ENCODE results near the gene PCSK4. TPM values are rescaled to one million over a fixed set of nuclear protein-coding genes. Genes with fewer than 3 reads are reported as not detected.
A peak's percentile ranks its signal among the peaks of the same experiment; 100 is the strongest.

Gene PCSK4
- total RNA-seq, 1 donor from 2014 or later: 12.4 TPM

- Mint-ChIP-seq H3K27me3 (peaks cover 21% of the 10 kb centered on the region), H3K36me3 (peaks cover 4% of the 10 kb centered on the region), H3K4me3 (no peak overlapping the region), H3K9me3 (no peaks in the 10 kb centered on the region), H3K27ac (no peak overlapping the region), H3K4me1 (ENCODE audit: unreplicated experiment) (peaks cover 6% of the 10 kb centered on the region)
- DNase-seq (ENCODE audit: extremely low spot score, unreplicated experiment): no peak
- TF ChIP-seq CTCF (conservative IDR thresholded peaks at IDR 0.05): no peak
Observed at GRCh38 chr19:1475751-1476437, 14.3 kb downstream of the PCSK4 start.

- Mint-ChIP-seq H3K4me3 (no peak overlapping the region), H3K36me3 (peaks cover 4% of the 10 kb centered on the region), H3K4me1 (ENCODE audit: unreplicated experiment) (peaks cover 6% of the 10 kb centered on the region), H3K27ac (no peak overlapping the region), H3K9me3 (no peaks in the 10 kb centered on the region), H3K27me3 (peaks cover 25% of the 10 kb centered on the region)
- no peak for TF ChIP-seq CTCF (conservative IDR thresholded peaks at IDR 0.05)
- no peak for DNase-seq (ENCODE audit: extremely low spot score, unreplicated experiment)
Observed at GRCh38 chr19:1474765-1475351, 15.3 kb downstream of the PCSK4 start.

GRCh38 chr19:1474011-1474764 is 16.0 kb downstream of the PCSK4 start:
- no peak overlapping the region for H3K4me3 Mint-ChIP-seq
- H3K27ac Mint-ChIP-seq: no peak overlapping the region
- peaks cover 4% of the 10 kb centered on the region for H3K4me1 Mint-ChIP-seq (ENCODE audit: unreplicated experiment)
- DNase-seq (ENCODE audit: extremely low spot score, unreplicated experiment): no peak
- no peaks in the 10 kb centered on the region for H3K9me3 Mint-ChIP-seq
- TF ChIP-seq CTCF (conservative IDR thresholded peaks at IDR 0.05): no peak
- peaks cover 3% of the 10 kb centered on the region for H3K36me3 Mint-ChIP-seq
- peaks cover 25% of the 10 kb centered on the region for H3K27me3 Mint-ChIP-seq

GRCh38 chr19:1473085-1473851 is 16.9 kb downstream of the PCSK4 start:
- Mint-ChIP-seq H3K4me3 (peak overlapping the region; percentile 18), H3K9me3 (no peaks in the 10 kb centered on the region), H3K36me3 (no peaks in the 10 kb centered on the region), H3K27me3 (peaks cover 26% of the 10 kb centered on the region), H3K4me1 (ENCODE audit: unreplicated experiment) (no peaks in the 10 kb centered on the region), H3K27ac (no peak overlapping the region)
- no peak for TF ChIP-seq CTCF (conservative IDR thresholded peaks at IDR 0.05)
- no peak for DNase-seq (ENCODE audit: extremely low spot score, unreplicated experiment)

- H3K4me3 Mint-ChIP-seq: no peak overlapping the region
- H3K36me3 Mint-ChIP-seq: no peaks in the 10 kb centered on the region
- no peak overlapping the region for H3K27ac Mint-ChIP-seq
- TF ChIP-seq CTCF (conservative IDR thresholded peaks at IDR 0.05): no peak
- DNase-seq (ENCODE audit: extremely low spot score, unreplicated experiment): no peak
- no peaks in the 10 kb centered on the region for H3K9me3 Mint-ChIP-seq
- H3K4me1 Mint-ChIP-seq (ENCODE audit: unreplicated experiment): no peaks in the 10 kb centered on the region
- peaks cover 28% of the 10 kb centered on the region for H3K27me3 Mint-ChIP-seq
Observed at GRCh38 chr19:1472231-1473084, 17.7 kb downstream of the PCSK4 start.
